K562 (cell line): ENCODE results near the gene RAP1A. TPM values are rescaled to one million over a fixed set of nuclear protein-coding genes. Genes with fewer than 3 reads are reported as not detected.

Source experiments
- ATF4 ChIP-seq: fragments of 450-650 bp; formaldehyde crosslinking; IDR thresholded peaks from 2 replicates; pipeline ENCODE4 v1.4.0; 2022; ENCODE audit warnings: mild to moderate bottlenecking, moderate library complexity
- BCL6 ChIP-seq: fragments of 250-450 bp; sonication (Bioruptor Pico); IDR thresholded peaks from 2 replicates; pipeline ENCODE4 v1.4.0; 2020
- CBFB ChIP-seq: sonication (generic); formaldehyde crosslinking; IDR thresholded peaks from 2 replicates; pipeline ENCODE4 v1.4.0; 2020; ENCODE audit warnings: mild to moderate bottlenecking, missing genetic modification reagents
- CEBPG ChIP-seq, 3 experiments: fragments of 200-800 bp in 1 of 3; sonication (Bioruptor generic) in 1 of 3; sonication (generic) in 1 of 3; formaldehyde crosslinking in 1 of 3; IDR thresholded peaks in 2 of 3; conservative IDR thresholded peaks in 1 of 3; 2 replicates each; pipeline versions ENCODE4 v1.6.1 to v1.8.0; 2016 to 2022; ENCODE audit warnings: missing compliant biosample characterization in 2 of 3, missing genetic modification characterization in 2 of 3, mild to moderate bottlenecking in 1 of 3, missing genetic modification reagents in 1 of 3
- CREM ChIP-seq: IDR thresholded peaks from 2 replicates; pipeline ENCODE4 v1.6.1; 2014; ENCODE audit warnings: antibody characterized with exemption, low read depth
- E2F3 ChIP-seq: fragments of 250-450 bp; sonication (Bioruptor Pico); IDR thresholded peaks from 2 replicates; pipeline ENCODE4 v1.4.0; 2020; ENCODE audit warnings: mild to moderate bottlenecking
- GABPB2 ChIP-seq: fragments of 250-450 bp; sonication (Bioruptor Pico); conservative IDR thresholded peaks from 2 replicates; pipeline ENCODE4 v1.5.1; 2021; ENCODE audit warnings: mild to moderate bottlenecking
- HMGXB4 ChIP-seq: sonication (generic); formaldehyde crosslinking; IDR thresholded peaks from 2 replicates; pipeline ENCODE4 v1.8.1; 2023; ENCODE audit warnings: mild to moderate bottlenecking, missing genetic modification reagents
- MTA3 ChIP-seq: fragments of 450-650 bp; formaldehyde crosslinking; IDR thresholded peaks from 2 replicates; pipeline ENCODE4 v1.6.1; 2017; ENCODE audit warnings: mild to moderate bottlenecking, borderline replicate concordance
- NFATC3 ChIP-seq: fragments of 450-650 bp; IDR thresholded peaks from 2 replicates; pipeline ENCODE4 v1.6.1; 2017; ENCODE audit warnings: mild to moderate bottlenecking
- NFIX ChIP-seq: fragments of 250-450 bp; sonication (Bioruptor Pico); IDR thresholded peaks from 2 replicates; pipeline ENCODE4 v1.4.0; 2020; ENCODE audit warnings: low read depth, mild to moderate bottlenecking, moderate library complexity
- RREB1 ChIP-seq: fragments of 250-450 bp; sonication (Bioruptor Pico); IDR thresholded peaks from 2 replicates; pipeline ENCODE4 v1.4.0; 2020
- SMAD2 ChIP-seq: fragments of 150-350 bp; IDR thresholded peaks from 2 replicates; pipeline ENCODE4 v1.6.1; 2014; ENCODE audit warnings: low read depth, mild to moderate bottlenecking, low read length
- SMAD3 ChIP-seq: fragments of 450-650 bp; formaldehyde crosslinking; conservative IDR thresholded peaks from 2 replicates; pipeline ENCODE4 v1.4.0; 2020; ENCODE audit warnings: mild to moderate bottlenecking
- SRF ChIP-seq, 2 experiments: fragments of 250-450, 450-650 bp in 1 of 2; sonication (Bioruptor Pico) in 1 of 2; sonication (generic) in 1 of 2; formaldehyde crosslinking; IDR thresholded peaks; 2 replicates each; pipeline versions ENCODE4 v1.5.0 to v1.5.1; 2020 to 2022; ENCODE audit warnings: mild to moderate bottlenecking in 1 of 2, missing genetic modification reagents in 1 of 2
- TARDBP ChIP-seq: fragments of 450-650 bp; IDR thresholded peaks from 2 replicates; pipeline ENCODE4 v1.6.1; 2016
- TBP ChIP-seq: optimal IDR thresholded peaks from 2 replicates; pipeline ENCODE3; 2011; ENCODE audit warnings: low read depth, low read length, improper control_type of control experiment
- ZBED1 ChIP-seq: IDR thresholded peaks from 2 replicates; pipeline ENCODE4 v1.6.1; 2014
- ZBTB2 ChIP-seq: fragments of 450-650 bp; IDR thresholded peaks from 2 replicates; pipeline ENCODE4 v1.6.1; 2016; ENCODE audit warnings: antibody characterized with exemption
- ZNF436 ChIP-seq: fragments of 250-450, 450-650 bp; sonication (Bioruptor Pico); formaldehyde crosslinking; IDR thresholded peaks from 2 replicates; pipeline ENCODE4 v1.7.0; 2020; ENCODE audit warnings: mild to moderate bottlenecking
- ZNF766 ChIP-seq: fragments of 200-800 bp; sonication (Bioruptor generic); conservative IDR thresholded peaks from 2 replicates; pipeline ENCODE4 v1.6.1; 2016; ENCODE audit warnings: missing genetic modification characterization, missing compliant biosample characterization
- polyA plus RNA-seq, 8 experiments: library from polyadenylated mRNA; depleted of rRNA in 4 of 8; stranded (reverse) in 5 of 8; unstranded in 3 of 8; fragments of >200 nt; fragmentation: Nextera tagmentation in 2 of 8; fragmentation: Illumina TruSeq in 1 of 8; extraction: Ambion mirVana in 2 of 8; extraction: Trizol in 1 of 8; gene quantifications; 2 replicates each; pipeline versions ENCODE4 v1.2.1 to v1.2.3, GENCODE V29; 2011 to 2014; ENCODE audit warnings: inconsistent platforms in 1 of 8, missing spikeins in 1 of 8
- total RNA-seq, 7 experiments: library from RNA; depleted of rRNA in 6 of 7; stranded (reverse); fragments of >200 nt in 6 of 7; fragmentation: Illumina TruSeq in 2 of 7; extraction: Trizol in 2 of 7; gene quantifications; 2 replicates each; pipeline versions ENCODE4 v1.2.1 to v1.2.3, GENCODE V29; 2011 to 2021; ENCODE audit warnings: low replicate concordance in 1 of 7

Gene RAP1A
- total and polyA plus RNA-seq, 9 of the 15 experiments (the other 6 are each of a cell fraction or from before 2014, with no cell fraction given) = 13.4 to 86.2 (median 32.5) TPM

- TF ChIP-seq RREB1 (CRISPR knock-in tag) (peak; percentile 85), MTA3 (no peak), ATF4 (0 out of 2 replicates have a peak, but pooled peaks have one; percentile 5), ZNF766 (CRISPR knock-in tag) (no peak), SMAD3 (CRISPR knock-in tag) (0 out of 2 replicates have a peak, but pooled peaks have one; percentile 19), ZBED1 (no peak), BCL6 (CRISPR knock-in tag) (no peak), GABPB2 (no peak), E2F3 (peak; percentile 16; the same call in 1 of the 2 replicates), TBP (no peak), HMGXB4 (CRISPR knock-in tag) (no peak), ZNF436 (CRISPR knock-in tag) (no peak), TARDBP (no peak), CBFB (CRISPR knock-in tag) (no peak), ZBTB2 (no peak), NFATC3 (no peak), NFIX (no peak), CREM (no peak), CEBPG (CRISPR knock-in tag; IDR thresholded peaks at IDR 0.05) (no peak), CEBPG (tag; conservative IDR thresholded peaks at IDR 0.05 in 1 of 2, IDR thresholded peaks at IDR 0.05 in 1 of 2) (no peak), SRF (CRISPR knock-in tag; IDR thresholded peaks at IDR 0.05) (0 out of 4 replicates have a peak, but pooled peaks of 1 of the 2 experiments have one; percentile 1), SMAD2 (no peak)
These were observed 135.4 kb downstream of the RAP1A start (continued) for GRCh38 chr1:111754984-111755330.
